Measurements from ENCODE around the gene PCID2. TPM values are rescaled to one million over a fixed set of nuclear protein-coding genes. Genes with fewer than 3 reads are reported as not detected.

Gene PCID2
- total RNA-seq, 2 experiments from 2014 or later: 75.8 to 79.0 TPM

DNA sequence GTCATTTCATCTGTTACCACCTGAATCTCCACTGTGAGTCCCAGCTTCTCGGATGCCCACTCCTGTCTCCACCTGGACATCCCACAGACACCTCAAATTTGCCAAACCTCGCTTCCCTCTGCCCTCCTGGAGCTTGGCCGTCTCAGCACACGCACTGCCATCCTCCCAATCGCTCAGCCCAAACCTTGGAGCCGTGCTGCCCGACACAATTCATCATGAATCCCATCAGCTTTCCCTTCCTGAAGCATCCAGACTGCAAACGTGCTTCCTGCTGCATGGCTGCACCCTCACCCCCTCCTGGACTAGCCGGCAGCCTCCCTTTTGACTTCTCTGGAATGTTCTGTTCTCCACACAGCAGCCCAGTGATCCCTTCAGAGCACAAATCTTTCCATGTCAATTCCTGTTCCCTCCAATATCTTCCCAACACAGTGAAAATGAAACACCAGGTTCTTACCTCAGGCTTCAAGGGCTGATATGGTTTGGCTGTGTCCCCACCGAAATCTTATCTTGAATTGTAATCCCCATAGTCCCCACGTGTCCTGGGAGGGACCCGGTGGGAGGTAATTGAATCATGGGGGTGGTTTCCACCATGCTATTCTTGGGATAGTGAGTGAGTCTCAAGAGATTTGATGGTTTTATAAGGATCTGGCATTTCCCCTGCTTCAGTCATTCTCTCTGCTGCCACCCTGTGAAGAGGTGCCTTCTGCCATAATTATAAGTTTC lies 51.1 kb downstream of the PCID2 start:
- H3K36me3 Mint-ChIP-seq (ENCODE audit: low read depth): peaks cover 2% of the 10 kb centered on the region
- peaks cover 4% of the 10 kb centered on the region for H3K27me3 Mint-ChIP-seq
- CTCF ChIA-PET: no interaction called here
- ATAC-seq (no peak), DNase-seq (no peak)
- H3K27ac Mint-ChIP-seq: no peak overlapping the region
- TF ChIP-seq, protein P1, sequence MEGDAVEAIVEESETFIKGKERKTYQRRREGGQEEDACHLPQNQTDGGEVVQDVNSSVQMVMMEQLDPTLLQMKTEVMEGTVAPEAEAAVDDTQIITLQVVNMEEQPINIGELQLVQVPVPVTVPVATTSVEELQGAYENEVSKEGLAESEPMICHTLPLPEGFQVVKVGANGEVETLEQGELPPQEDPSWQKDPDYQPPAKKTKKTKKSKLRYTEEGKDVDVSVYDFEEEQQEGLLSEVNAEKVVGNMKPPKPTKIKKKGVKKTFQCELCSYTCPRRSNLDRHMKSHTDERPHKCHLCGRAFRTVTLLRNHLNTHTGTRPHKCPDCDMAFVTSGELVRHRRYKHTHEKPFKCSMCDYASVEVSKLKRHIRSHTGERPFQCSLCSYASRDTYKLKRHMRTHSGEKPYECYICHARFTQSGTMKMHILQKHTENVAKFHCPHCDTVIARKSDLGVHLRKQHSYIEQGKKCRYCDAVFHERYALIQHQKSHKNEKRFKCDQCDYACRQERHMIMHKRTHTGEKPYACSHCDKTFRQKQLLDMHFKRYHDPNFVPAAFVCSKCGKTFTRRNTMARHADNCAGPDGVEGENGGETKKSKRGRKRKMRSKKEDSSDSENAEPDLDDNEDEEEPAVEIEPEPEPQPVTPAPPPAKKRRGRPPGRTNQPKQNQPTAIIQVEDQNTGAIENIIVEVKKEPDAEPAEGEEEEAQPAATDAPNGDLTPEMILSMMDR (IDR thresholded peaks at IDR 0.05): no peak
- H3K4me1 Mint-ChIP-seq (ENCODE audit: low read depth): peaks cover 21% of the 10 kb centered on the region
- POLR2A ChIA-PET: interaction anchor here (1.0 to 1.4 kb wide), 2 partner anchors 11 to 18 kb away, joined by 3 to 4 read pairs; no protein-coding TSS in a partner anchor
- peaks cover 12% of the 10 kb centered on the region for H3K9me3 Mint-ChIP-seq
- H3K4me3 Mint-ChIP-seq: no peak overlapping the region
- intact Hi-C loops (cut with micrococcal nuclease): no loop called here

- ChIA-PET POLR2A (no interaction called here), CTCF (interaction anchor here (0.7 to 1.1 kb wide), 2 partner anchors 24 to 30 kb away, joined by 3 read pairs; no protein-coding TSS in a partner anchor)
- DNase-seq (no peak), ATAC-seq (no peak)
- H3K27me3 Mint-ChIP-seq: peaks cover 9% of the 10 kb centered on the region
- no peak overlapping the region for H3K27ac Mint-ChIP-seq
- TF ChIP-seq, protein P1 (IDR thresholded peaks at IDR 0.05): no peak
- peaks cover 2% of the 10 kb centered on the region for H3K36me3 Mint-ChIP-seq (ENCODE audit: low read depth)
- intact Hi-C loops (cut with micrococcal nuclease): no loop called here
- H3K4me1 Mint-ChIP-seq (ENCODE audit: low read depth): peaks cover 20% of the 10 kb centered on the region
- H3K9me3 Mint-ChIP-seq: peaks cover 12% of the 10 kb centered on the region
- H3K4me3 Mint-ChIP-seq: no peak overlapping the region
These were observed 52.4 kb downstream of the PCID2 start for GRCh38 chr13:113155982-113156655.

GRCh38 chr13:113155201-113155600 lies 53.3 kb downstream of the PCID2 start:
- intact Hi-C loops (cut with micrococcal nuclease): no loop called here
- H3K9me3 Mint-ChIP-seq: peaks cover 12% of the 10 kb centered on the region
- peak overlapping the region; percentile 16 for H3K4me3 Mint-ChIP-seq
- peaks cover 11% of the 10 kb centered on the region for H3K27me3 Mint-ChIP-seq
- ATAC-seq (no peak), DNase-seq (no peak)
- POLR2A ChIA-PET: interaction anchor here (1.0 kb wide), 1 partner anchor 9 kb away, joined by 5 read pairs; no protein-coding TSS in a partner anchor
- TF ChIP-seq, protein P1 (IDR thresholded peaks at IDR 0.05): no peak
- CTCF ChIA-PET: no interaction called here
- peaks cover 17% of the 10 kb centered on the region for H3K4me1 Mint-ChIP-seq (ENCODE audit: low read depth)
- H3K36me3 Mint-ChIP-seq (ENCODE audit: low read depth): peaks cover 2% of the 10 kb centered on the region
- peak overlapping the region; percentile 70 for H3K27ac Mint-ChIP-seq

GRCh38 chr13:113153810-113154748 lies 54.4 kb downstream of the PCID2 start:
- Mint-ChIP-seq H3K4me3 (peak overlapping the region; percentile 61), H3K27ac (no peak overlapping the region), H3K9me3 (peaks cover 12% of the 10 kb centered on the region), H3K4me1 (ENCODE audit: low read depth) (peaks cover 17% of the 10 kb centered on the region), H3K36me3 (ENCODE audit: low read depth) (peaks cover 2% of the 10 kb centered on the region), H3K27me3 (peaks cover 11% of the 10 kb centered on the region)
- CTCF ChIA-PET: no interaction called here
- intact Hi-C loops (cut with micrococcal nuclease): no loop called here
- TF ChIP-seq, protein P1 (IDR thresholded peaks at IDR 0.05): no peak
- DNase-seq: peak; percentile 64
- POLR2A ChIA-PET: interaction anchor here (0.9 kb wide), 1 partner anchor 44 kb away, joined by 5 read pairs; no protein-coding TSS in a partner anchor
- peak; percentile 63 for ATAC-seq
